Vagina (tissue), 2 donors: Measurements from ENCODE around the gene NRL.

Experiments used
- POLR2A ChIP-seq, 2 donors: fragments of 450-650 bp; IDR thresholded peaks; one replicate each; pipeline ENCODE4 v1.6.1; 2017; ENCODE audit warnings: antibody characterized with exemption in 2 of 2, mild to moderate bottlenecking in 2 of 2, moderate library complexity in 2 of 2
- TF ChIP-seq, protein P1 (sequence below), 3 experiments: fragments of 450-650 bp in 2 of 3; fragments of 200-600 bp in 1 of 3; sonication (generic) in 1 of 3; IDR thresholded peaks; one replicate each; pipeline ENCODE4 v1.5.1; 2017 to 2019; ENCODE audit warnings: antibody characterized with exemption in 3 of 3, mild to moderate bottlenecking in 2 of 3, moderate library complexity in 2 of 3

DNA sequence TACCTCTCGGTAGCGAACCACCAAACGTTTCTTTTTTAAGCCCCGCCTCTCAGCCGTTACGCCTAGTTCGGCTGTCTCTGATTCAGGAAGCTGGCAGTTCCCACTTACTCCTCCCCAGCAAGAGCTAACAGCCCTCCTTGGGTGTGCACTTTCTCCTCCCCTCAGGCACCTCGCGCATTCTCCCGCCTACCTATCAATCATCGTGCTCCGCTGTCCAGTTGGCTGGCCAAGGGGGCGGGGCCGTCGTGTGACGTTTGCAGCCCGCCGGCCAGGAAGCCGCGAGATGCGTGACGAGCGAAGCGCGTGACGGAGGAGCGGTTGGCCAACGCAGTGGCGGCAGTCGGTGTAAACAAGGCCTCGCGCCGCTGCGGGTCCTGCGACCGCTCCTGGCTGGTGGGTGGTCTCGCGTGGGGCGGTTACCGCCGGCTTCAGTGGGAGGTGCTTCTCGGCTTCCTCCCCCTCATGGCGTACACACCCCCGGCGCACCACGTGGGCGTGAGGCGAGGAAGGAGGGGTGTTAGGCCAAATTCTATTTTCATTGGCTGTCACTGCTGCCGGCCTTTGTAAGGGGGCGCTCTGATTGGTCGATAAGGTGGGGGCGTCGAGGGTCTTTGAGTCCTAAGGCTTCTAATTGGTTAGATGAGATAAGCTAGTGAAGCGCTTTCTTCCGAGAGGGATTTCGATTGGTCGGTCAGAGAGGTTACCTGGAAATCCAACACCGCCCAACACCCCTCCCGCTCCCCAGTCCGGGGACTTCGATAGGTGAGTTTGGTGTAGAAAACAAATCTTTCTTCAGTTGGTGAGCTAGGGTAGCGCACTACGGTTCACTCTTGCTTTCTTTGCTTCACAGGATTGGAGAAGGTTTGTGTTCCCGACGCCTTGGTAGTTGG, at the start of gene NRL, which contains the start of gene DCAF11:
- TF ChIP-seq, protein P1, sequence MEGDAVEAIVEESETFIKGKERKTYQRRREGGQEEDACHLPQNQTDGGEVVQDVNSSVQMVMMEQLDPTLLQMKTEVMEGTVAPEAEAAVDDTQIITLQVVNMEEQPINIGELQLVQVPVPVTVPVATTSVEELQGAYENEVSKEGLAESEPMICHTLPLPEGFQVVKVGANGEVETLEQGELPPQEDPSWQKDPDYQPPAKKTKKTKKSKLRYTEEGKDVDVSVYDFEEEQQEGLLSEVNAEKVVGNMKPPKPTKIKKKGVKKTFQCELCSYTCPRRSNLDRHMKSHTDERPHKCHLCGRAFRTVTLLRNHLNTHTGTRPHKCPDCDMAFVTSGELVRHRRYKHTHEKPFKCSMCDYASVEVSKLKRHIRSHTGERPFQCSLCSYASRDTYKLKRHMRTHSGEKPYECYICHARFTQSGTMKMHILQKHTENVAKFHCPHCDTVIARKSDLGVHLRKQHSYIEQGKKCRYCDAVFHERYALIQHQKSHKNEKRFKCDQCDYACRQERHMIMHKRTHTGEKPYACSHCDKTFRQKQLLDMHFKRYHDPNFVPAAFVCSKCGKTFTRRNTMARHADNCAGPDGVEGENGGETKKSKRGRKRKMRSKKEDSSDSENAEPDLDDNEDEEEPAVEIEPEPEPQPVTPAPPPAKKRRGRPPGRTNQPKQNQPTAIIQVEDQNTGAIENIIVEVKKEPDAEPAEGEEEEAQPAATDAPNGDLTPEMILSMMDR (IDR thresholded peaks at IDR 0.05) = no peak
- no peak for TF ChIP-seq POLR2A (IDR thresholded peaks at IDR 0.05)
